ENCODE results near the gene SLC22A23. TPM values are rescaled to one million over a fixed set of nuclear protein-coding genes. Genes with fewer than 3 reads are reported as not detected.

SLC22A23 gene
- total and polyA plus RNA-seq, 2 experiments from 2014 or later, result 6.1 to 38.3 TPM

DNA sequence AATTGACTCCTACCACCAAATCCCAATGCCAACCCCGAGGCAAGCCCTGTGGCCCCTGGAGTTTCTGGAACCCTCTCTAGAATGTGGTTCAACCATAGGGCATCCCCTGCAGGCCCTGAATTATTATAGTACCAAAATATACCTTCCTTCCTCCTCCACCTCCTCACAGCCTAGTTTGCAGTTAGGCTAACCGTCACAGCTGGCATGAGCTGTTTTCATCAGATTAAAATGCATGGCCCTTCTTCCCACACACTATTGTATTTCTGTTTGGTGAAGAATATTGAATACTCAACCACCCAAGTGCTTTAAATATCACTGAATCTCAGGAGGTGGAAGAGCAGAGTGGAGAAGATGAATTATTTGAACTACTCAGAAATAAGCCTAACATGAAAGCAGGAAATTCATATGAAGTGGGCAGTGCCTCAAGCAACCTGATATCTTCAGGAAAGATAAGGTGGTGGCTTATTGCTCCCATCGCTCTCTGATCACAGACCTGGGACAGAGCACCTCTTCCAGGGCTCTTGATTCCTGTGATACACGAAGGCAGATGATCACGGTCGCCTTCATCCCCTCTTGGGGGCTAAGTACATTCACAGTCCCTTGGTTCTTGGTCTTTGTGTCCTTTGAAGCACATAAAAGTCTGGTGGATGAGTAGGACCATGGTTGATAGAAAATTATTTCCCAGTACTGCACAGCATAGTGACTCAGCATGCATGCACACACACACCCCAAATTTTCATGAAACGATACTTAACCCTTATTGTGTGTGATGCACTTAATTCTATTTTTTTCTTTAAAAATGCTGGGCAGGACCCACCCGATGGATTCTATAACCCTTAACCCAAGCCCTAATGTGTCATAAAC is 107.2 kb downstream of the SLC22A23 start (continued):
- TF ChIP-seq, protein P1, sequence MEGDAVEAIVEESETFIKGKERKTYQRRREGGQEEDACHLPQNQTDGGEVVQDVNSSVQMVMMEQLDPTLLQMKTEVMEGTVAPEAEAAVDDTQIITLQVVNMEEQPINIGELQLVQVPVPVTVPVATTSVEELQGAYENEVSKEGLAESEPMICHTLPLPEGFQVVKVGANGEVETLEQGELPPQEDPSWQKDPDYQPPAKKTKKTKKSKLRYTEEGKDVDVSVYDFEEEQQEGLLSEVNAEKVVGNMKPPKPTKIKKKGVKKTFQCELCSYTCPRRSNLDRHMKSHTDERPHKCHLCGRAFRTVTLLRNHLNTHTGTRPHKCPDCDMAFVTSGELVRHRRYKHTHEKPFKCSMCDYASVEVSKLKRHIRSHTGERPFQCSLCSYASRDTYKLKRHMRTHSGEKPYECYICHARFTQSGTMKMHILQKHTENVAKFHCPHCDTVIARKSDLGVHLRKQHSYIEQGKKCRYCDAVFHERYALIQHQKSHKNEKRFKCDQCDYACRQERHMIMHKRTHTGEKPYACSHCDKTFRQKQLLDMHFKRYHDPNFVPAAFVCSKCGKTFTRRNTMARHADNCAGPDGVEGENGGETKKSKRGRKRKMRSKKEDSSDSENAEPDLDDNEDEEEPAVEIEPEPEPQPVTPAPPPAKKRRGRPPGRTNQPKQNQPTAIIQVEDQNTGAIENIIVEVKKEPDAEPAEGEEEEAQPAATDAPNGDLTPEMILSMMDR (conservative IDR thresholded peaks at IDR 0.05; ENCODE audit: low read depth in 2 of 2), result no peak
- TF ChIP-seq ZNF331 (CRISPR knock-in tag; IDR thresholded peaks at IDR 0.05; ENCODE audit: low read depth), result no peak
- TF ChIP-seq STAT1 (IDR thresholded peaks at IDR 0.05; ENCODE audit: unreplicated experiment), result no peak

DNA sequence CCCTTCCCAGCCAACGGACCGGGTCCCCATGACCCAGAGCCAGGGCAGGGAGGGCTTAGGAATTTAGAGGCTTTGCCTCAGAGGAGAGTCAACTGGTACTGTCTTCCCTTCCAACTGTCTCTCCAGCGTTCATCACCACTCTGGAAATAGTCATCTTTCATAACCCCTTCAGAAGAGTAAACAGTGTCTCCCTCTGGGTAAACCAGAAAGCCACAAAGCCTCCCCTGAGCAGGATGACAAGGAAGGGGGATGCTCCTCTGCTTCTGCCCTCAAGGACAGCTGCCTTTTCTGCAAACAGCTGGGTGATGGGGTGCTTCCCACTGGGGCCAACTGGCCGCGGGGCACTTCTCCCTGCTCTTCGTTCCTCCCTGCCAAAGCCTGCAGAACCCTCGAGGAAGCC is 108.0 kb downstream of the SLC22A23 start:
- DNase-seq (ENCODE audit: low spot score), result no peak
- Histone ChIP-seq H3K27ac (ENCODE audit: low read depth) (no peak overlapping the region), H3K36me3 (ENCODE audit: insufficient read depth) (no peaks in the 10 kb centered on the region), H3K4me1 (ENCODE audit: insufficient read depth) (peaks cover 32% of the 10 kb centered on the region), H4K20me1 (replicated peaks; ENCODE audit: insufficient read depth) (peaks cover 5% of the 10 kb centered on the region; the same call in 1 of the 2 replicates), H3F3A (replicated peaks; ENCODE audit: low read depth) (no peaks in the 10 kb centered on the region), H3K27me3 (ENCODE audit: insufficient read depth) (no peaks in the 10 kb centered on the region), H2AFZ (no peak overlapping the region), H3K9me2 (ENCODE audit: insufficient read depth) (no peaks in the 10 kb centered on the region), H3K4me2 (no peak overlapping the region), H3K4me3 (no peak overlapping the region), H3K79me2 (replicated peaks; ENCODE audit: insufficient read depth) (peaks cover 50% of the 10 kb centered on the region)
- peaks cover 13% of the 10 kb centered on the region for H3K36me3 Mint-ChIP-seq (ENCODE audit: low read depth)
- peaks cover 12% of the 10 kb centered on the region for H3K27me3 Mint-ChIP-seq (ENCODE audit: insufficient read depth, low read depth, poor library complexity)
- H3K4me3 Mint-ChIP-seq, result no peak overlapping the region
- no peaks in the 10 kb centered on the region for H3K9me3 Mint-ChIP-seq
- H3K4me1 Mint-ChIP-seq, result peaks cover 68% of the 10 kb centered on the region
- ATAC-seq, result no peak
- no peak overlapping the region for H3K27ac Mint-ChIP-seq
- TF ChIP-seq STAT1 (IDR thresholded peaks at IDR 0.05; ENCODE audit: unreplicated experiment), result no peak
- TF ChIP-seq CREB1 (CRISPR knock-in tag; IDR thresholded peaks at IDR 0.05; ENCODE audit: low read depth), result no peak
- TF ChIP-seq ZNF114 (CRISPR knock-in tag; IDR thresholded peaks at IDR 0.05), result no peak

DNA sequence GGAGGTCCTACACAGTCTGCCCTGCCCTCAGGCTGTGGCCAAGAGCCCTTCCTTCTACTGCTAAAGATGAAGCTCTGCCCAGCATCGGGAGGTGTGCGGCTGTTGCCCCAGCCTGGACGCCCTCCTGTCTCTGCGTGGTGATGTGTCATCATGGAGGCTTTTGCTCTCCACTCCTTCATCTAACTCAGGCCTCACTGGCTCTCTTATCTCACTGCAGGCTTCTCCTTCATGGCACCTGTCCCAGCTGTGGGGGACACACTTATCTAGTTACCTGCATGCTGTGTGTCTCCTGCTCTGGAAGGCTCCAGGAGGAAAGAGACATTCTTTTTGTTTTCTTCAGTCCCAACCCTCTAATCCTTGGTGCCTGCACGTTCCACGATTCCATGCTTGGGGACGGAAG is 109.0 kb downstream of the SLC22A23 start:
- Histone ChIP-seq H3K36me3 (ENCODE audit: insufficient read depth) (no peaks in the 10 kb centered on the region), H3K79me2 (replicated peaks; ENCODE audit: insufficient read depth) (peaks cover 55% of the 10 kb centered on the region), H4K20me1 (replicated peaks; ENCODE audit: insufficient read depth) (peaks cover 5% of the 10 kb centered on the region; the same call in 1 of the 2 replicates), H3K4me3 (no peak overlapping the region), H3K27ac (ENCODE audit: low read depth) (no peak overlapping the region), H3K9me2 (ENCODE audit: insufficient read depth) (no peaks in the 10 kb centered on the region), H3K27me3 (ENCODE audit: insufficient read depth) (no peaks in the 10 kb centered on the region), H3F3A (replicated peaks; ENCODE audit: low read depth) (no peaks in the 10 kb centered on the region), H2AFZ (no peak overlapping the region), H3K4me1 (ENCODE audit: insufficient read depth) (peaks cover 42% of the 10 kb centered on the region), H3K4me2 (no peak overlapping the region)
- Mint-ChIP-seq H3K9me3 (no peaks in the 10 kb centered on the region), H3K4me3 (no peak overlapping the region), H3K27me3 (ENCODE audit: insufficient read depth, low read depth, poor library complexity) (peaks cover 8% of the 10 kb centered on the region), H3K4me1 (peaks cover 71% of the 10 kb centered on the region), H3K27ac (no peak overlapping the region), H3K36me3 (ENCODE audit: low read depth) (peaks cover 13% of the 10 kb centered on the region)
- ATAC-seq (no peak), DNase-seq (ENCODE audit: low spot score) (no peak)
- TF ChIP-seq NANOG (IDR thresholded peaks at IDR 0.05; ENCODE audit: borderline replicate concordance) (no peak), EZH2phosphoT487 (IDR thresholded peaks at IDR 0.05; ENCODE audit: unreplicated experiment) (no peak)
